Stimulated activated CD4-positive, alpha-beta T cell treated with anti-CD3 and anti-CD28 coated beads, Interleukin-4, amount 100 ng/mL, for 1 hour (primary cell): ENCODE results near the gene ZBTB42.

Experiments
- DNase-seq: peaks from one replicate; pipeline ENCODE4 v3.0.0-alpha.2; 2020

The ZBTB42 gene

GRCh38 chr14:104844306-104845032, 43.6 kb downstream of the ZBTB42 start:
- DNase-seq, result no peak

DNA sequence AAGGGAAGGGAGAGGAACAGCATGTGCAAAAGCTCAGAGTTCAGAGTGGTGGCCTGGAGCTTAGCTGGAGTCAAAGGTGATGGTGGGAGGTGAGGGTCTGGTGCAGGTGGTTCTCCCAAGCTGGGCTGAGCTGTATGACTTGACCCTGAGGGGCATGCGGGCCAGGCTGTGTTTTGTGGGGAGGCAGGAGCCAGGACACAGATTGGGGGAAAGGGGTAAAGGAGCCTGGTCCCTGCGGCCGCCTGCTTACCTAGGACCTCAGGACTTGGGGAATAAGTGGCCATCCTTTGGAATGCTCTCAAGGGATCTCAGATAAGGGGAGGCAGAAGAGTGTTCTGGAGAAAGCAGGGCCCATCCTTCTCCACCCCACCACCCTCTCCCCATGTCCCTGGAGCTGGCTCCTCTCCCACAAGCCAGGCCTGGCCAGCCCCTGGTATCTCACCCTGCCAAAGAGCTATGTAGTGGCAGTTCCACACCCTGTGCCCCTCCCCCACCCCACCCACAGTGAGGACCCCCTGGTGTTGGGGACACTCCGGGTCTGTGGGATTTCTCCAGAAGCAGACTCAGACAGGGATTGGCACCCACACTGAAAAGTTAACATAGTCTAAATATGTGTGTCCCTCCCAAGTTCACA, 44.2 kb downstream of the ZBTB42 start:
- DNase-seq, result no peak

- DNase-seq, result no peak
These were observed 45.0 kb downstream of the ZBTB42 start for GRCh38 chr14:104845834-104846441.

DNA sequence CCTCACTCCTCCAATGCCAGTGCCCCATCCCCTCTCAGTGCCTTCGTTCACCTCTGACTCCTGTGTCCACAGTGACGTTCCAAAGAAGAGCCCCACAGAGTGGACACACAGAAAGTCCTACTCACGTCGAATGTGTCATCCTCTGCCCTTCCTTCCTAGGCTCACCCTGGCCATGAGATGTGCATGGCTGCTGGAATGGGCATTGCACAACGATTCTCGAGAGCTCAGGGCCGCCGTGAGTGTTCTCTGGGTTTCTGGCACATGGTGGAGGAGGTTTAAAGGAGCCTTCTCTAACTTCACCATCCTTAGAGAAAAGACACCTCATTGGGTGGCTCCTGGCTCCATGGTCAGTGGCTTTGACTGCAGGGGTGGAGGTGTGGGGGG, 51.4 kb downstream of the ZBTB42 start:
- no peak for DNase-seq
